ENCODE results near the gene C19orf25.
A peak's percentile ranks its signal among the peaks of the same experiment; 100 is the strongest.
"Not testable (repeated sequence)": the region's sequence is repeated elsewhere in the genome, so short reads cannot be mapped to it uniquely, and the experiment has no call there.

Gene C19orf25

GRCh38 chr19:1502433-1503088 is 23.5 kb upstream of the C19orf25 start:
- Histone ChIP-seq H3K36me3 (ENCODE audit: insufficient read depth, low read depth, low read length) (no peaks in the 10 kb centered on the region), H3K9me3 (ENCODE audit: insufficient read depth, low read depth, low read length) (peaks cover 4% of the 10 kb centered on the region; the same call in 1 of the 2 replicates), H3K9ac (ENCODE audit: low read depth, low read length) (no peak overlapping the region), H3K4me1 (ENCODE audit: insufficient read depth, low read length) (no peaks in the 10 kb centered on the region), H3K27ac (ENCODE audit: low read length) (no peak overlapping the region), H3K4me3 (ENCODE audit: low read length) (no peak overlapping the region), H3K27me3 (ENCODE audit: insufficient read depth, low read length) (peaks cover 37% of the 10 kb centered on the region)

GRCh38 chr19:1501200-1501595 is 22.2 kb upstream of the C19orf25 start:
- H3K9me3 ChIP-seq (ENCODE audit: insufficient read depth, low read depth, low read length) = peaks cover 4% of the 10 kb centered on the region; the same call in 1 of the 2 replicates
- H3K36me3 ChIP-seq (ENCODE audit: insufficient read depth, low read depth, low read length) = no peaks in the 10 kb centered on the region
- H3K27me3 ChIP-seq (ENCODE audit: insufficient read depth, low read length) = peaks cover 37% of the 10 kb centered on the region
- H3K27ac ChIP-seq (ENCODE audit: low read length) = no peak overlapping the region
- no peak overlapping the region for H3K9ac ChIP-seq (ENCODE audit: low read depth, low read length)
- no peaks in the 10 kb centered on the region for H3K4me1 ChIP-seq (ENCODE audit: insufficient read depth, low read length)
- no peak overlapping the region for H3K4me3 ChIP-seq (ENCODE audit: low read length)

- not testable (repeated sequence) for H3K4me1 ChIP-seq (ENCODE audit: insufficient read depth, low read length)
Observed at GRCh38 chr19:1499231-1499630, 20.2 kb upstream of the C19orf25 start.

GRCh38 chr19:1497578-1498235 is 18.7 kb upstream of the C19orf25 start:
- Histone ChIP-seq H3K27me3 (ENCODE audit: insufficient read depth, low read length) (peaks cover 14% of the 10 kb centered on the region), H3K9ac (ENCODE audit: low read depth, low read length) (no peak overlapping the region)

More at GRCh38 chr19:1499231-1499630, 20.2 kb upstream of the C19orf25 start:
- not testable (repeated sequence) for H3K36me3 ChIP-seq (ENCODE audit: insufficient read depth, low read depth, low read length); H3K9me3 ChIP-seq (ENCODE audit: insufficient read depth, low read depth, low read length); H3K9ac ChIP-seq (ENCODE audit: low read depth, low read length); H3K27ac ChIP-seq (ENCODE audit: low read length); H3K4me3 ChIP-seq (ENCODE audit: low read length)
- peaks cover 21% of the 10 kb centered on the region for H3K27me3 ChIP-seq (ENCODE audit: insufficient read depth, low read length)

GRCh38 chr19:1496714-1497577 is 17.9 kb upstream of the C19orf25 start:
- Histone ChIP-seq H3K9ac (ENCODE audit: low read depth, low read length) (no peak overlapping the region), H3K36me3 (ENCODE audit: insufficient read depth, low read depth, low read length) (no peaks in the 10 kb centered on the region), H3K4me1 (ENCODE audit: insufficient read depth, low read length) (no peaks in the 10 kb centered on the region), H3K27ac (ENCODE audit: low read length) (no peak overlapping the region), H3K4me3 (ENCODE audit: low read length) (no peak overlapping the region), H3K27me3 (ENCODE audit: insufficient read depth, low read length) (peaks cover 16% of the 10 kb centered on the region), H3K9me3 (ENCODE audit: insufficient read depth, low read depth, low read length) (peaks cover 4% of the 10 kb centered on the region; the same call in 1 of the 2 replicates)

More at GRCh38 chr19:1497578-1498235, 18.7 kb upstream of the C19orf25 start:
- H3K9me3 ChIP-seq (ENCODE audit: insufficient read depth, low read depth, low read length) = peaks cover 4% of the 10 kb centered on the region; the same call in 1 of the 2 replicates
- no peak overlapping the region for H3K4me3 ChIP-seq (ENCODE audit: low read length)
- no peak overlapping the region for H3K27ac ChIP-seq (ENCODE audit: low read length)
- H3K4me1 ChIP-seq (ENCODE audit: insufficient read depth, low read length) = no peaks in the 10 kb centered on the region
- H3K36me3 ChIP-seq (ENCODE audit: insufficient read depth, low read depth, low read length) = no peaks in the 10 kb centered on the region

GRCh38 chr19:1495799-1496713 is 17.0 kb upstream of the C19orf25 start:
- Histone ChIP-seq H3K9me3 (ENCODE audit: insufficient read depth, low read depth, low read length) (peaks cover 4% of the 10 kb centered on the region; the same call in 1 of the 2 replicates), H3K27ac (ENCODE audit: low read length) (no peak overlapping the region), H3K4me1 (ENCODE audit: insufficient read depth, low read length) (no peaks in the 10 kb centered on the region), H3K4me3 (ENCODE audit: low read length) (no peak overlapping the region), H3K27me3 (ENCODE audit: insufficient read depth, low read length) (peaks cover 25% of the 10 kb centered on the region), H3K9ac (ENCODE audit: low read depth, low read length) (no peak overlapping the region), H3K36me3 (ENCODE audit: insufficient read depth, low read depth, low read length) (no peaks in the 10 kb centered on the region)

- Histone ChIP-seq H3K9me3 (ENCODE audit: insufficient read depth, low read depth, low read length) (peaks cover 4% of the 10 kb centered on the region; the same call in 1 of the 2 replicates), H3K4me1 (ENCODE audit: insufficient read depth, low read length) (no peaks in the 10 kb centered on the region), H3K27ac (ENCODE audit: low read length) (no peak overlapping the region), H3K9ac (ENCODE audit: low read depth, low read length) (no peak overlapping the region), H3K27me3 (ENCODE audit: insufficient read depth, low read length) (peaks cover 25% of the 10 kb centered on the region), H3K36me3 (ENCODE audit: insufficient read depth, low read depth, low read length) (no peaks in the 10 kb centered on the region), H3K4me3 (ENCODE audit: low read length) (no peak overlapping the region)
Observed at GRCh38 chr19:1495051-1495798, 16.2 kb upstream of the C19orf25 start.

- no peak overlapping the region for H3K9ac ChIP-seq (ENCODE audit: low read depth, low read length)
- no peak overlapping the region for H3K4me3 ChIP-seq (ENCODE audit: low read length)
- H3K4me1 ChIP-seq (ENCODE audit: insufficient read depth, low read length) = no peaks in the 10 kb centered on the region; the same call in 1 of the 2 replicates
- no peaks in the 10 kb centered on the region for H3K9me3 ChIP-seq (ENCODE audit: insufficient read depth, low read depth, low read length)
- H3K27ac ChIP-seq (ENCODE audit: low read length) = no peak overlapping the region
- peaks cover 25% of the 10 kb centered on the region for H3K27me3 ChIP-seq (ENCODE audit: insufficient read depth, low read length)
- no peaks in the 10 kb centered on the region for H3K36me3 ChIP-seq (ENCODE audit: insufficient read depth, low read depth, low read length)
Observed at GRCh38 chr19:1494115-1494815, 15.2 kb upstream of the C19orf25 start.

GRCh38 chr19:1492474-1493006 is 13.5 kb upstream of the C19orf25 start:
- Histone ChIP-seq H3K27me3 (ENCODE audit: insufficient read depth, low read length) (peaks cover 25% of the 10 kb centered on the region), H3K9me3 (ENCODE audit: insufficient read depth, low read depth, low read length) (no peaks in the 10 kb centered on the region), H3K9ac (ENCODE audit: low read depth, low read length) (no peak overlapping the region), H3K27ac (ENCODE audit: low read length) (no peak overlapping the region), H3K36me3 (ENCODE audit: insufficient read depth, low read depth, low read length) (no peaks in the 10 kb centered on the region), H3K4me1 (ENCODE audit: insufficient read depth, low read length) (no peaks in the 10 kb centered on the region; the same call in 1 of the 2 replicates), H3K4me3 (ENCODE audit: low read length) (no peak overlapping the region)

- Histone ChIP-seq H3K9me3 (ENCODE audit: insufficient read depth, low read depth, low read length) (no peaks in the 10 kb centered on the region), H3K4me1 (ENCODE audit: insufficient read depth, low read length) (no peaks in the 10 kb centered on the region; the same call in 1 of the 2 replicates), H3K27ac (ENCODE audit: low read length) (no peak overlapping the region), H3K9ac (ENCODE audit: low read depth, low read length) (no peak overlapping the region), H3K36me3 (ENCODE audit: insufficient read depth, low read depth, low read length) (no peaks in the 10 kb centered on the region), H3K27me3 (ENCODE audit: insufficient read depth, low read length) (peaks cover 25% of the 10 kb centered on the region), H3K4me3 (ENCODE audit: low read length) (peak overlapping the region; percentile 58; the same call in 1 of the 2 replicates)
Observed at GRCh38 chr19:1491849-1492170, 12.8 kb upstream of the C19orf25 start.
